HG03280 (cell line): ENCODE results near the gene SEZ6L.

Experiments used
- ATAC-seq: cut with Tn5 transposase; IDR thresholded peaks from one replicate; pipeline ENCODE4 v1.9.1; 2021; ENCODE audit warnings: mild to moderate bottlenecking, moderate library complexity; ENCODE audit not compliant: unreplicated experiment

The SEZ6L gene

GRCh38 chr22:26291940-26292666 is 122.8 kb downstream of the SEZ6L start:
- ATAC-seq = no peak

GRCh38 chr22:26292667-26292995 is 123.4 kb downstream of the SEZ6L start:
- no peak for ATAC-seq

GRCh38 chr22:26295563-26296126 is 126.4 kb downstream of the SEZ6L start:
- ATAC-seq = no peak

- ATAC-seq = no peak
Measured at GRCh38 chr22:26298605-26299310, 129.5 kb downstream of the SEZ6L start.

- no peak for ATAC-seq
Measured at GRCh38 chr22:26302726-26303125, 133.5 kb downstream of the SEZ6L start.

- no peak for ATAC-seq
Measured at GRCh38 chr22:26303475-26303874, 134.2 kb downstream of the SEZ6L start.

- no peak for ATAC-seq
Measured at GRCh38 chr22:26304730-26305129, 135.5 kb downstream of the SEZ6L start.

- ATAC-seq = no peak
Measured at GRCh38 chr22:26308467-26308866, 139.2 kb downstream of the SEZ6L start.

- ATAC-seq = no peak
Measured at GRCh38 chr22:26310616-26311015, 141.4 kb downstream of the SEZ6L start.

- ATAC-seq = no peak
Measured at GRCh38 chr22:26313291-26313690, 144.0 kb downstream of the SEZ6L start.

- no peak for ATAC-seq
Measured at GRCh38 chr22:26314171-26314570, 144.9 kb downstream of the SEZ6L start.

GRCh38 chr22:26314656-26315055 is 145.4 kb downstream of the SEZ6L start:
- ATAC-seq = no peak

GRCh38 chr22:26316732-26317285 is 147.5 kb downstream of the SEZ6L start:
- ATAC-seq = no peak

- no peak for ATAC-seq
Measured at GRCh38 chr22:26318975-26319374, 149.7 kb downstream of the SEZ6L start.

- no peak for ATAC-seq
Measured at GRCh38 chr22:26320447-26320846, 151.2 kb downstream of the SEZ6L start.

- no peak for ATAC-seq
Measured at GRCh38 chr22:26321469-26321913, 152.2 kb downstream of the SEZ6L start.

GRCh38 chr22:26322179-26322905 is 153.1 kb downstream of the SEZ6L start:
- ATAC-seq = no peak

GRCh38 chr22:26323013-26323412 is 153.8 kb downstream of the SEZ6L start:
- ATAC-seq = no peak

GRCh38 chr22:26324150-26324549 is 154.9 kb downstream of the SEZ6L start:
- no peak for ATAC-seq

- ATAC-seq = no peak
Measured at GRCh38 chr22:26325641-26326040, 156.4 kb downstream of the SEZ6L start.

GRCh38 chr22:26326803-26327202 is 157.5 kb downstream of the SEZ6L start:
- no peak for ATAC-seq
